Measurements from ENCODE around the gene KCNK7. TPM values are rescaled to one million over a fixed set of nuclear protein-coding genes. Genes with fewer than 3 reads are reported as not detected.

KCNK7 gene
- total RNA-seq, 1 donor from 2014 or later = 0.84 TPM

DNA sequence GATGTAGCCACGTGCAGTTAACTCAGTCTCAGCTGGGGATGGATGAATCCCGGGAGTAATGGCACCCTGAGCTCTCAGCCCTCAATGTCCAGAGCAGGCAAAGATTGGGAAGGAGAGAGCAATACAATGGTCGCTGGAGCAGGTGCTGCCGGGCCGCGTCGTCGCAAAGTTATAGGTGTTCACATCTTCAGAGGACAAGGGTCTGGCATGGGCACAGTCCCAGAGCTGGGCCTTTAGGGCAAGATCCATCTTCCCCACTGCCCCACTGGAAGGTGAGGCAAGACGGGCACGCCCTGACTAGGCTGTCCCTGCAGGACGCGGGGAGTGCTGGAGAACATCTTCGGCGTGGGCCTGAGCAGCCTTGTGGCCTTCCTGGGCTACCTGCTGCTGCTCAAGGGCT is 27.6 kb upstream of the KCNK7 start:
- no peak for TF ChIP-seq EZH2 (IDR thresholded peaks at IDR 0.05; ENCODE audit: insufficient read depth, low read length)
- no peak for TF ChIP-seq CTCF (IDR thresholded peaks at IDR 0.05; ENCODE audit: insufficient read depth, low read depth, low read length)
- Histone ChIP-seq H3K9ac (ENCODE audit: low read length) (no peak overlapping the region), H3K79me2 (ENCODE audit: insufficient read depth, low read length) (peaks cover 34% of the 10 kb centered on the region), H3K4me2 (ENCODE audit: low read length) (no peak overlapping the region), H3K9me3 (ENCODE audit: insufficient read depth, low read depth, low read length) (no peaks in the 10 kb centered on the region), H3K27ac (ENCODE audit: low read depth, low read length) (no peak overlapping the region), H3K27me3 (ENCODE audit: insufficient read depth, low read length) (no peaks in the 10 kb centered on the region), H2AFZ (ENCODE audit: low read depth, low read length) (no peak overlapping the region), H3K4me3 (ENCODE audit: insufficient read depth, low read depth, low read length) (no peak overlapping the region), H3K4me1 (ENCODE audit: insufficient read depth, low read length) (no peaks in the 10 kb centered on the region), H3K36me3 (ENCODE audit: insufficient read depth, low read length) (peaks cover 29% of the 10 kb centered on the region), H4K20me1 (ENCODE audit: insufficient read depth, low read length) (peaks cover 43% of the 10 kb centered on the region)
- FAIRE-seq = no peak
- peaks cover 12% of the 10 kb centered on the region for H3K36me3 Mint-ChIP-seq (ENCODE audit: low read depth, unreplicated experiment)
- H3K4me1 Mint-ChIP-seq (ENCODE audit: low read depth, unreplicated experiment) = no peaks in the 10 kb centered on the region
- no peak for DNase-seq (ENCODE audit: low read depth)
- H3K27ac Mint-ChIP-seq (ENCODE audit: unreplicated experiment) = no peak overlapping the region
- H3K27me3 Mint-ChIP-seq (ENCODE audit: low read depth, unreplicated experiment) = no peaks in the 10 kb centered on the region
- peak overlapping the region; percentile 64 for H3K4me3 Mint-ChIP-seq (ENCODE audit: unreplicated experiment)
- H3K9me3 Mint-ChIP-seq (ENCODE audit: unreplicated experiment) = no peaks in the 10 kb centered on the region

DNA sequence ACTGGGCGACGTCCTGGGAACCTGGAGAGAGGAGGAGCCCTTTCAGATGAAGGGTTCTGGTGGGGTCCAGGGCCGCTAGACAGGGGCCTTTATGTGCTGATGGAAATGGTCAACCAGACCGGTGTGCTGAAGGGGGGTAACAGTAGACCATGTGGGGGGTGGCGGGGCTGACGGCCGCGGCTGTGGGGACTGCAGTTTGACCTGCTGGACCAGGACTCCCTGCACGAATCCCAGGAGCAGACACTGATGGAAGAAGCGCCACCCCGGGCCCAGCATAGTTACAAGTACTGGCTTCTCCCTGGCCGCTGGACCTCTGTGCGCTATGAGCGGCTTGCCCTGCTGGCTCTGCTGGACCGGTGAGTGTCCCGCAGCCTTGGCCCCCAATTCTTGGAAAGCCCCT is 26.4 kb upstream of the KCNK7 start:
- Histone ChIP-seq H3K4me1 (ENCODE audit: insufficient read depth, low read length) (peaks cover 1% of the 10 kb centered on the region), H3K9me3 (ENCODE audit: insufficient read depth, low read depth, low read length) (no peaks in the 10 kb centered on the region), H3K4me3 (ENCODE audit: insufficient read depth, low read depth, low read length) (no peak overlapping the region), H2AFZ (ENCODE audit: low read depth, low read length) (no peak overlapping the region), H3K4me2 (ENCODE audit: low read length) (no peak overlapping the region), H3K27ac (ENCODE audit: low read depth, low read length) (no peak overlapping the region), H3K36me3 (ENCODE audit: insufficient read depth, low read length) (peaks cover 26% of the 10 kb centered on the region), H3K27me3 (ENCODE audit: insufficient read depth, low read length) (no peaks in the 10 kb centered on the region), H3K9ac (ENCODE audit: low read length) (no peak overlapping the region), H3K79me2 (ENCODE audit: insufficient read depth, low read length) (peaks cover 46% of the 10 kb centered on the region), H4K20me1 (ENCODE audit: insufficient read depth, low read length) (peaks cover 48% of the 10 kb centered on the region)
- H3K9me3 Mint-ChIP-seq (ENCODE audit: unreplicated experiment) = no peaks in the 10 kb centered on the region
- H3K4me1 Mint-ChIP-seq (ENCODE audit: low read depth, unreplicated experiment) = no peaks in the 10 kb centered on the region
- TF ChIP-seq CTCF (IDR thresholded peaks at IDR 0.05; ENCODE audit: insufficient read depth, low read depth, low read length) = no peak
- TF ChIP-seq EZH2 (IDR thresholded peaks at IDR 0.05; ENCODE audit: insufficient read depth, low read length) = no peak
- no peaks in the 10 kb centered on the region for H3K27me3 Mint-ChIP-seq (ENCODE audit: low read depth, unreplicated experiment)
- no peak overlapping the region for H3K27ac Mint-ChIP-seq (ENCODE audit: unreplicated experiment)
- no peak overlapping the region for H3K4me3 Mint-ChIP-seq (ENCODE audit: unreplicated experiment)
- DNase-seq (ENCODE audit: low read depth) (no peak), FAIRE-seq (no peak)
- peaks cover 11% of the 10 kb centered on the region for H3K36me3 Mint-ChIP-seq (ENCODE audit: low read depth, unreplicated experiment)

DNA sequence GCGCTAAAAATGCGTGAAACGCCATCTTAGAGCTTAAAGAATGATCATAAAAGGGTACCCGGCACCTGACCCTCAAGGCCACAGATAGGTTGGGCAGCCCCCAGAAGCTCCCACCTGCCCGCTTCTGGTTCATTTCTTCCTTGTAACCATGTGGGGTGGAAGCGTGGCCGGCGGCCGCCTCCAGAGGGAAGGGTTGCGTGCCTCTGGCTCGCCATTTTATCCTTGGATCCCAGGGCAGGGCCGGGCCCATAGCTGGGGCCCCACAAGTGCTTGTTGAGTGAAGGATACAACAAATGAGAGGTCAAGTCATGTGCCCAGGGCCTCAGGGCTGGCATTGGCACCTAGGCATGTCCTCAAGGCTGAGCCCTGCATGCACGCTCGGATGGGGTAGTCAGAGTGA is 25.9 kb upstream of the KCNK7 start:
- Histone ChIP-seq H3K27ac (ENCODE audit: low read depth, low read length) (no peak overlapping the region), H4K20me1 (ENCODE audit: insufficient read depth, low read length) (peaks cover 51% of the 10 kb centered on the region), H3K36me3 (ENCODE audit: insufficient read depth, low read length) (peaks cover 28% of the 10 kb centered on the region), H3K9ac (ENCODE audit: low read length) (no peak overlapping the region), H3K4me1 (ENCODE audit: insufficient read depth, low read length) (peaks cover 7% of the 10 kb centered on the region), H3K4me2 (ENCODE audit: low read length) (no peak overlapping the region), H3K79me2 (ENCODE audit: insufficient read depth, low read length) (peaks cover 51% of the 10 kb centered on the region), H2AFZ (ENCODE audit: low read depth, low read length) (no peak overlapping the region), H3K4me3 (ENCODE audit: insufficient read depth, low read depth, low read length) (no peak overlapping the region), H3K9me3 (ENCODE audit: insufficient read depth, low read depth, low read length) (no peaks in the 10 kb centered on the region), H3K27me3 (ENCODE audit: insufficient read depth, low read length) (no peaks in the 10 kb centered on the region)
- no peaks in the 10 kb centered on the region for H3K9me3 Mint-ChIP-seq (ENCODE audit: unreplicated experiment)
- no peak for DNase-seq (ENCODE audit: low read depth)
- H3K27me3 Mint-ChIP-seq (ENCODE audit: low read depth, unreplicated experiment) = no peaks in the 10 kb centered on the region
- TF ChIP-seq CTCF (IDR thresholded peaks at IDR 0.05; ENCODE audit: insufficient read depth, low read depth, low read length) = no peak
- TF ChIP-seq EZH2 (IDR thresholded peaks at IDR 0.05; ENCODE audit: insufficient read depth, low read length) = no peak
- H3K27ac Mint-ChIP-seq (ENCODE audit: unreplicated experiment) = peak overlapping the region; percentile 18
- peaks cover 6% of the 10 kb centered on the region for H3K4me1 Mint-ChIP-seq (ENCODE audit: low read depth, unreplicated experiment)
- FAIRE-seq = no peak
- H3K4me3 Mint-ChIP-seq (ENCODE audit: unreplicated experiment) = no peak overlapping the region
- peaks cover 11% of the 10 kb centered on the region for H3K36me3 Mint-ChIP-seq (ENCODE audit: low read depth, unreplicated experiment)

All from astrocyte (in vitro differentiated cells and primary cell).